Brain pericyte (primary cell): Measurements from ENCODE around the gene RSPH3.
"Not testable (repeated sequence)": the region's sequence is repeated elsewhere in the genome, so short reads cannot be mapped to it uniquely, and the experiment has no call there.

Experiments used
- DNase-seq: peaks from one replicate; pipeline ENCODE4 v3.0.0-alpha.2; 2012; ENCODE audit warnings: low read depth, low spot score

RSPH3 gene

GRCh38 chr6:159023893-159024292 is 23.9 kb upstream of the RSPH3 start:
- no peak for DNase-seq

DNA sequence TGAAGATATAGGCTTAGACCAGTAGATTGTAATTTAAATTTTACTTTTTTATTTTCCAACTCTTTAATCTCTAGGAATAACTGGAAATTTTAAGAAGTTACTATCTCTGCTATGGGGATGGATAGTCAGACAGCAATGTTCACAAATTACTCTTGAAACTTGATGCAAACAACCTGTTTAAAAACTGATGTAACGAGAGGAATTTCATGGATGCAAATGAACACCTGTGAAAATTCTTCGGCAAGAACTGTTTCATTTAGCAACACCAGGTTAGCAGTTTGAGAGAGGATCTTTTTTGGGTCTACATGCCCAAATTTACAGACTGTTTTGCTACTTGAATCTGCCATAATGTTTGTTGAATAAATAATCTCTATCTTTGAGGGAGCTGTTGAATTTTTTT is 20.0 kb upstream of the RSPH3 start:
- DNase-seq: no peak

DNA sequence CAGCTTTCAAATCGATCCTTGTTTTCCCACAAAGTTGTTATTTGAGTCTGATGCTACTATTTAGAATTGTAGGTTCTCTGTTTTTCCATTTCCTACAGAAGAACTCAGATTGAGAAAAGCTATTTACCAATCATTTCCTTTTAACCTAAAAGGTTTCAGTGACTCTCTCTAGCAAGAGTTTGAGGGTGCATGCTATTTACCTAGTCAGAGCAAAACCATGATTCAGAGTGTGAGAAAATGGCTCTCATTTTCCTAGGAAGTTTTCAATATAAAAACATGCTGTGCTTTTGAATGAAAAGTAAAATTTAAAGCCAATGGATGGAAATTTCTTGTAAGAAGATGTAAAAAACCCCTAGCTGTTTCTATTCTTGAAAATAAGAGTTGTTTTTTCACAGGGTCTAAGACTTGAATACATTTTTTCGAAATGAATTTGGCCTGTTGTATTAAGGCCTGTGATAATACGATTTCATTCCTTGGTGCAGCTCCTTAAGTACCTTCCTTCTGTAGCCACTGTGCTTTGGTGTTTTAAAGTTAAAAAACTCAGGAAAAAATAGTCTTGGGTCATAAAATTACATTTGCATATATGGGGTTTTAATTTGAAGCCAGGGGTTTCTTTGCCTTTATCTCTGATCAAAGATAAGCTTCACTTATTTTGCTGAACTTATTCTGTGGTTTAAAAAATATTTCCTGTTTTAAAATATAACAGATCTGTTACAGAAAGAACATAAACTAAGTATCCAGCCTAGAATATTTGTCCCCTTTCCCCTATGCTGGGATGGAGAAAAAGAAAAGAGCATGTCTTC is 18.0 kb upstream of the RSPH3 start:
- no peak for DNase-seq

GRCh38 chr6:159014406-159014805 is 14.4 kb upstream of the RSPH3 start:
- no peak for DNase-seq

- DNase-seq: no peak
Observed at GRCh38 chr6:159013229-159013628, 13.2 kb upstream of the RSPH3 start.

GRCh38 chr6:159012201-159012600 is 12.2 kb upstream of the RSPH3 start:
- DNase-seq: no peak

GRCh38 chr6:159010037-159010612 is 10.1 kb upstream of the RSPH3 start:
- DNase-seq: not testable (repeated sequence)

DNA sequence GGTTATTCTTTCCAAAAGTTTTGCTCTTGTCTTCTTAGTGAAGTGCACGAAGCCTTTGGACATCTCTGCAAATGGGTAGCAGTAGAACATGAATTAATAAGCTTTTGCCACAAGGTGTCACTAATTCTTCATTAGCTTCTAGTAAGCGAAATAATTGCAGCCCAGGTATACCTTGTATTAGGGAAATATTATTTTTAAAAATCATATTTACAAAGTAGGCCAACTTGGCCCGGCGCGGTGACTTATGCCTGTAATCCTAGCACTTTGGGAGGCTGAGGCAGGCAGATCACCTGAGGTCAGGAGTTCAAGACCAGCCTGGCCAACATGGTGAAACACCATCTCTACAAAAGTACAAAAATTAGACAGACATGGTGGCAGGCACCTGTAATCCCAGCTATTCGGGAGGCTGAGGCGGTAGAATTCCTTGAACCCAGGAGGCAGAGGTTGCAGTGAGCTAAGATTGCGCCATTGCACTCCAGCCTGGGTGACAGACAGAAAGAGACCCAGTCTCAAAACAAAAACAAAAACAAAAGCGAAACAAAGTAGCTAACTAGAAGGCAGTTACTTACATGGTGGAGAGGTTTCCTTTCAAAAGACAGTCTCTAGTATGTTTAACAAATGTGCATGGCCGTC is 8.8 kb upstream of the RSPH3 start:
- no peak for DNase-seq

GRCh38 chr6:159007510-159007909 is 7.5 kb upstream of the RSPH3 start:
- no peak for DNase-seq

GRCh38 chr6:159005436-159005835 is 5.4 kb upstream of the RSPH3 start:
- DNase-seq: no peak

GRCh38 chr6:159004592-159004991 is 4.6 kb upstream of the RSPH3 start:
- no peak for DNase-seq

- DNase-seq: no peak
Observed at GRCh38 chr6:159002432-159003155, 2.6 kb upstream of the RSPH3 start.

GRCh38 chr6:158999154-158999665 is 792 bp downstream of the RSPH3 start:
- no peak for DNase-seq

GRCh38 chr6:158996856-158997255 is 3.1 kb downstream of the RSPH3 start:
- no peak for DNase-seq

DNA sequence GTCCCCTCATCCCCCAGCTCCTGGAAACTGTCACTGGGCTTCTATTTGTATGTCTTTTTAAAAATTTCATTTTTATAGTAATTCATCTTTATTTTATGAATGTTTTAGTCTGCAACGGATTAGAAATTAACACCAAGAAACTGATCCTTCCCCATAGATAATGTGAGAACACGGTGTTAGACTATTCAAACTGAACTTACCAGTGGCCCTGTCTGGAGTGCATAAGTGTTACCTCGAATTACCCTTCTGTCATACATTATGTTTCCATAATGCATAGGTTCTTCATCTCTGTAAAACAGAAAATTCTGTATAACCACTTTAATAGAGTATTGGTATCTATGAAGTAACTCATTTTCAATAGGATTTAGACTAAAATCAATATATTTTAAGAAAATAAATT is 6.4 kb downstream of the RSPH3 start:
- DNase-seq: no peak

DNA sequence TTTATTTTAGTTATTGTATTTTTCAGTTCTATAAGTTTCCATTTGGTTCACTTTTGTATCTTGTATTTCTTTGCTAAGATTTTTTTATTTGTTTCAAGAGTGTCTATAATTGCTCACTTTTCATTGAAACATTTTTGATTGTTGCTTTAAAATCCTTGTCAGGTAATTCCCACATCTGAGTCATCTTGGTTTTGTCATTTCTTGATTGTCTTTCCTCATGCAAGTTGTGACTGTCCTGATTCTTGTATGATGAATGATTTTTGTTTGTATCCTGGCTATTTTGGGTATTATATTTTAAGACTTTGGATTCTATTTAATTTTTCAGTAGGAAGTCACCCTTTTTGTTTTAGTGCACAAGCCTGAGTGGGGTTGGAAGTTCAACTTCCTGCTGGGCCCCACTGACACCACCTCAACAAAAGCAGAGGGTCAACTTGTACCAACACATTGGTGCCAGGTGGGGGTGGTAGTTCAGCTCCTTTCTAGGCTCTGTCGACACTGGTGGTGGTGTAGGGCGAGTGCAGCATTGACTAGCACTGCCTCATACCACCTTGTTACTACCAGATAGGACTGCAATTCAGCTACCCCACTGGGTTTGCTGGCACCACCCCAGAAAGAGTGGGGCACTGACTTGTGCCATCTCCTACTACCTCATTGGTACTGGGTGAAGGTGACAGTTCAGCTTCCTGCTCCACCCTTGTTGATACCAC is 8.8 kb downstream of the RSPH3 start:
- no peak for DNase-seq

DNA sequence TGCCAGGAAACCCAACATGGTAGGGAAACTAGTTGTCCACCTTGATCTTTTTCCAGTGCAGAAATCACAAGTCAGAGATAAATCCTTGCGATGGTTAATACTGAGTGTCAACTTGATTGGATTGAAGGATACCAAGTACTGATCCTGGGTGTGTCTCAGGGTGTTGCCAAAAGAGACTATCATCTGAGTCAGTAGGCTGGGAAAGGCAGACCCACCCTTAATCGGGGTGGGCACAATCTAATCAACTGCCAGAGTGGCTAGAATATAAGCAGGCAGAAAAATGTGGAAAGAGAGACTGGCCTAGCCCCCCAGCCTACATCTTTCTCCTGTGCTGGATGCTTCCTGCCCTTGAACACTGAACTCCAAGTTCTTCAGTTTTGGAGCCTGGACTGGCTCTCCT is 10.3 kb downstream of the RSPH3 start:
- not testable (repeated sequence) for DNase-seq

DNA sequence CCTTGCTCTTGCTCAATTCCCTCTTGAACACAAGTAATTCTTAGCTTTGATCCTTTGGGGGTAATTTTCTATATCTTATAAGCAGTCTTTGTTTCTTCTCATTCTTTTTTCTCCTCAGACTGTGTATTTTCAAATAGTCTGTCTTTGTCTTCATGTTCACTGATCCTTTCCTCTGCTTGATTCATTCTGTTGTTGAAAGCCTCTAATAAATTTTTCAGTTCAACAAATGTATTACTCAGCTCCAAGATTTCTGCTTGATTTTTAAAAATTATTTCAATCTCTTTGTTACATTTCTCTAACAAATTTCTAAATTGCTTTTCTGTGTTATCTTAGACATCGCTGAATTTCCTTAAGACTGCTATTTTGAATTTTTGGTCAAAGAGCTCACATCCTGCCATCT is 11.5 kb downstream of the RSPH3 start:
- DNase-seq: no peak

- no peak for DNase-seq
Observed at GRCh38 chr6:158987657-158988056, 12.3 kb downstream of the RSPH3 start.

GRCh38 chr6:158978757-158979156 is 21.2 kb downstream of the RSPH3 start:
- DNase-seq: no peak

- no peak for DNase-seq
Observed at GRCh38 chr6:158977382-158977781, 22.6 kb downstream of the RSPH3 start.
